ENCODE measurements around the gene DPP6. TPM values are rescaled to one million over a fixed set of nuclear protein-coding genes. Genes with fewer than 3 reads are reported as not detected.

Gene DPP6
- total and polyA plus RNA-seq, 8 donors, result 0.29 to 1.2 (median 0.57) TPM

DNA sequence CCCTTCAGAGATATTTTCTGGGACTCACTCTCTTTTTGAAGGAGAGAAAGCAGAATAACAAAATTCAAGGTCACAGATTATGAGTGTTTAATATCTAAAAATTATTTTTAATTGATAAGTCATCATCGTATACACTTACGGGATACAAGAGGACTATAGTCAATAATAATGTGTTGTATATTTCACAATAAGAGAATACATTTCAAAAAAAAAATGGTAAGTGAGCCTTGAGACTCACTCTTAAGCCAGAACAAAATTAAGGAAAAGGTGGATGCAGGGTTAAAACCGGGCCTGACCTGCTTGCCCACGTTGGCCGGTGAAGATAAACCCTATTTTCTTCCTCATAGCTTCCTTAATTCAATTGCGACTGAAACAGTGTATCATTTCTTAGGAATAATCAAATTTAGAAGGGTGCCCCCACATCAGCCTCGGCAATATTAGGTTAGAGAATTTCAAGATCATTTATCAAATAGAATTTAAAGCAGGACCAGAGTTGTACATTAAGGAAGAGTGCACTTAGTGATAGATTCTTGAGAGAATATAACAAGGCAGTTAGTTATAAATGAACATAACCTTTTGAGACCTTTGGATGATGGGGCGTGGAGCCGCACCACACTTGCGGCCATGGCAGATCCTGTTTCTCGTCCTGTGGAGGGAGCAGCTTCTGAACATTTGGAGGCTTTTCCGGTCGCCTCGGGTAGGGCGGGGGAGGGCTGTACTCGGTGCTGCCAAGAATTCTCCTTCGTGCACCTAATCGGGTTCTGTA lies 628.9 kb downstream of the DPP6 start:
- intact Hi-C loops (cut with DNase I), result no loop called here
- H3K36me3 ChIP-seq, result no peaks in the 10 kb centered on the region
- H3K27me3 ChIP-seq, result peaks cover 0 to 11% of the 10 kb centered on the region in 2 donors
- H3K4me1 ChIP-seq, result no peaks in the 10 kb centered on the region
- H3K4me3 ChIP-seq, result no peak overlapping the region
- no peak for ATAC-seq
- H3K27ac ChIP-seq, result no peak overlapping the region
- no peak for DNase-seq
- TF ChIP-seq, protein P1, sequence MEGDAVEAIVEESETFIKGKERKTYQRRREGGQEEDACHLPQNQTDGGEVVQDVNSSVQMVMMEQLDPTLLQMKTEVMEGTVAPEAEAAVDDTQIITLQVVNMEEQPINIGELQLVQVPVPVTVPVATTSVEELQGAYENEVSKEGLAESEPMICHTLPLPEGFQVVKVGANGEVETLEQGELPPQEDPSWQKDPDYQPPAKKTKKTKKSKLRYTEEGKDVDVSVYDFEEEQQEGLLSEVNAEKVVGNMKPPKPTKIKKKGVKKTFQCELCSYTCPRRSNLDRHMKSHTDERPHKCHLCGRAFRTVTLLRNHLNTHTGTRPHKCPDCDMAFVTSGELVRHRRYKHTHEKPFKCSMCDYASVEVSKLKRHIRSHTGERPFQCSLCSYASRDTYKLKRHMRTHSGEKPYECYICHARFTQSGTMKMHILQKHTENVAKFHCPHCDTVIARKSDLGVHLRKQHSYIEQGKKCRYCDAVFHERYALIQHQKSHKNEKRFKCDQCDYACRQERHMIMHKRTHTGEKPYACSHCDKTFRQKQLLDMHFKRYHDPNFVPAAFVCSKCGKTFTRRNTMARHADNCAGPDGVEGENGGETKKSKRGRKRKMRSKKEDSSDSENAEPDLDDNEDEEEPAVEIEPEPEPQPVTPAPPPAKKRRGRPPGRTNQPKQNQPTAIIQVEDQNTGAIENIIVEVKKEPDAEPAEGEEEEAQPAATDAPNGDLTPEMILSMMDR (IDR thresholded peaks at IDR 0.05), result no peak
- H3K9me3 ChIP-seq, result peaks cover 0 to 10% of the 10 kb centered on the region in 2 donors

DNA sequence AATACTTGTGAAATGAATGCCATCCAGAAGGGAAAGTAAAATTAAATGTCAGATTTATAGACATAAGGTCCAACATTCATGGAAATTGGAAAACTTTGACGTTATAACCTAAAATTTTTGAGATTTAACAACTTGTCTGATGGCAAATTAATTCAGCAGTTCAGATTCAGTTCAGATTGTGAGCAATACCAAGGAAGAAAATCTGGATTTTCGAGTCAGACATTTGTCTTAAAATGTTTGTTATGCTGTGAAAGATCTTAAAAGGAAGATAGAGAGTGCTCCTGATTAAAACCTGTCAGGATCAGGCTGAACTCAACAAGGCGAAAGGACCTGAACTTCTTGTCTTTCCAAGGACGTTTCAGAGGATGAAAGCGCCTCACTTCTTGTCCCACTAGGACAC lies 629.8 kb downstream of the DPP6 start:
- H3K4me3 ChIP-seq, result no peak overlapping the region
- no peaks in the 10 kb centered on the region for H3K36me3 ChIP-seq
- peaks cover 0 to 9% of the 10 kb centered on the region in 2 donors for H3K9me3 ChIP-seq
- no peak overlapping the region for H3K27ac ChIP-seq
- TF ChIP-seq, protein P1 (IDR thresholded peaks at IDR 0.05), result no peak
- intact Hi-C loops (cut with DNase I), result no loop called here
- ATAC-seq (no peak), DNase-seq (no peak)
- H3K27me3 ChIP-seq, result peaks cover 0 to 11% of the 10 kb centered on the region in 2 donors
- H3K4me1 ChIP-seq, result no peaks in the 10 kb centered on the region

DNA sequence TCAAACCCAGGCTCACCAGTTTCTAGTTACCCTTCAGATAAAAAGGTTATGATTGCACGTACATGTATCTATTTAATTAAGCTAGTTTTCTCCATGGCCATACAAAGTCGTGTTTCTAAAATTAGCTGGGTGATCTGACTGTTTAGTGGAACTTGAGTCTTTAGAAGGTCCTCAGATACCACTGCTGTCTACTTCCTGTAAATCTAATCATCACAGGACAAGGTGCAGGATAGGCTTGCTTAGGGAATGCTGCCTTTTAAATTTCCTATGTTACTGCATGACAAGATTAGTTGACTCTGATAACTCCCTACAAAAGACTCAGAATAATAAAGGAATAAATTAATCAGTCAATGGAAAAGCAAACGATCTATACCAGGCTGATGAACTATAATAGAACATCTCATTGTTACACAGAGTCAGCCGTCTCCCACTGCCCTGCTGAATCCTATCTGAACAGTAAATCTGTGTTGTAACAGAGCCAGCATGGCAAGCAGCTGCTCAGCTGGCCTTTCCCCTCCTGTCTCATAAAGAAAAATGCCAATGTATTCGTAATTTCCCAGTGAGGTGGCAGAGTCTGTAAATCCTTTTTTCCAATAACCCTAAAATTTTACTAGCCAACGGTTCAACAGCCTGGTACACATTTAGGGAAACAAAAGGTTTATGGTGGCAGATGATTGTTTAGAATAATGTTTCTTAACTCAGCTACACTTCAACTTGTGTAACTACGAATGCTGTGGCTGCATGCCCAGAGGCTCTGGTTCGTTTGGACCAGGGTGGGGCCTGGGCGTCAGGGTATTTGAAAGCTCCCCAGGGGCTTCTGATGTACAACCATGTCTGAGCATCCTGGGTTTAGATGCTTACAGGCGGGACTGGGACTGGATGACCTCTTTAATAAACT lies 632.7 kb downstream of the DPP6 start:
- no peak for DNase-seq
- no peak overlapping the region for H3K4me3 ChIP-seq
- H3K4me1 ChIP-seq, result no peaks in the 10 kb centered on the region
- ATAC-seq, result no peak
- TF ChIP-seq, protein P1 (IDR thresholded peaks at IDR 0.05), result no peak
- intact Hi-C loops (cut with DNase I), result no loop called here
- H3K9me3 ChIP-seq, result no peaks in the 10 kb centered on the region
- no peaks in the 10 kb centered on the region for H3K36me3 ChIP-seq
- H3K27ac ChIP-seq, result no peak overlapping the region
- peaks cover 0 to 11% of the 10 kb centered on the region in 2 donors for H3K27me3 ChIP-seq

DNA sequence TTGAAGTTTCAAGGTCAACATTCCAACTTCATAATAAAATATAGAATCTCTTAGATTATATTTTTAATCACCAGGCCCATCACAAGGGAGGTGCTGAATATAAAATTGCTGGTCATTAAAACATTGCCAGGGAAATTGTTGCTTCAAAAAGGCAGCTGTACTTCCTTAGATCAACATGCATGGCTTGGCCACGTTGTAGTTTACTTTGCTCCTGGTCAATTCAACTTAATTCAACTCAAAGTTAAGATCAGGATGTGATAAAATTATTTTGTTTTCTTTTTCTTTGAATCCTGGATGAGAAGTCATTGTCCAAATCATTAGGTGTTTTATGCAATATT lies 633.3 kb downstream of the DPP6 start:
- H3K4me1 ChIP-seq, result no peaks in the 10 kb centered on the region
- H3K27me3 ChIP-seq, result peaks cover 0 to 11% of the 10 kb centered on the region in 2 donors
- H3K9me3 ChIP-seq, result no peaks in the 10 kb centered on the region
- DNase-seq (no peak), ATAC-seq (no peak)
- TF ChIP-seq, protein P1 (IDR thresholded peaks at IDR 0.05), result no peak
- intact Hi-C loops (cut with DNase I), result no loop called here
- no peaks in the 10 kb centered on the region for H3K36me3 ChIP-seq
- H3K27ac ChIP-seq, result no peak overlapping the region
- H3K4me3 ChIP-seq, result no peak overlapping the region

DNA sequence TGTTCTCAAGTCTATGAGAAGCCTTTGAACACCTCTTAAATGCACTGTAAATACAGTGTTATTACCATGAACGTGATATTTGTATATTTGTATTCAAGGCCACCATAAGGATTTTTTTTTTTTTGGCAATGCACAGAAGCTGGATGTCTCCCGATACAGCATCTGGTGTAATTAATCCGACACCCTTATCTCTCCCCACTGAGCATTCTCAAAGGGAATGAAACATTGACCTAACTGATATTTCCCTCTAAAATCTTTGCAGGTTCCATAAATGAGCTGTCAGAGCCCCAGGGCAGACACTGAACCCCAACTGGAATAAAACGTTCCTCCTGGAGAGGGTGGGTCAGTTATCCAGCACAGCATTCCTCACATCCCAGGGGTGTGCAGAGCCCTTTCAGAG lies 634.1 kb downstream of the DPP6 start:
- TF ChIP-seq, protein P1 (IDR thresholded peaks at IDR 0.05), result no peak
- no peak for ATAC-seq

More for the DNA sequence above, 634.1 kb downstream of the DPP6 start:
- Histone ChIP-seq H3K4me1 (no peaks in the 10 kb centered on the region), H3K4me3 (no peak overlapping the region), H3K9me3 (no peaks in the 10 kb centered on the region), H3K36me3 (no peaks in the 10 kb centered on the region), H3K27ac (no peak overlapping the region), H3K27me3 (peaks cover 0 to 11% of the 10 kb centered on the region in 2 donors)
- no peak for DNase-seq
- intact Hi-C loops (cut with DNase I), result no loop called here

Data from left lung (tissue), 10 donors.